Suprapubic skin (tissue), 4 donors: ENCODE data around the gene ADK. TPM values are rescaled to one million over a fixed set of nuclear protein-coding genes. Genes with fewer than 3 reads are reported as not detected.
A peak's percentile ranks its signal among the peaks of the same experiment; 100 is the strongest.
"Not testable (repeated sequence)": the region's sequence is repeated elsewhere in the genome, so short reads cannot be mapped to it uniquely, and the experiment has no call there.

Source experiments
- DNase-seq, 2 donors: peaks; one replicate each; pipeline ENCODE4 v3.0.0-alpha.2; 2019; ENCODE audit warnings: low spot score in 2 of 2
- H3K27ac ChIP-seq: fragments of 200-600 bp; sonication (generic); one replicate; pipeline ENCODE4 v1.5.1; 2019
- H3K27me3 ChIP-seq: fragments of 200-600 bp; sonication (generic); one replicate; pipeline ENCODE4 v1.5.1; 2019
- H3K36me3 ChIP-seq: fragments of 200-600 bp; sonication (generic); one replicate; pipeline ENCODE4 v1.5.1; 2019
- H3K4me1 ChIP-seq: fragments of 200-600 bp; sonication (generic); one replicate; pipeline ENCODE4 v1.5.1; 2019
- H3K4me3 ChIP-seq: fragments of 200-600 bp; sonication (generic); one replicate; pipeline ENCODE4 v1.5.1; 2019; ENCODE audit warnings: mild to moderate bottlenecking
- H3K9me3 ChIP-seq: fragments of 200-600 bp; sonication (generic); one replicate; pipeline ENCODE4 v1.5.1; 2019
- EP300 ChIP-seq: sonication (generic); formaldehyde crosslinking; IDR thresholded peaks from one replicate; pipeline ENCODE4 v1.6.1; 2017; ENCODE audit warnings: antibody characterized with exemption
- POLR2A ChIP-seq, 2 donors: fragments of 450-650 bp; IDR thresholded peaks; one replicate each; pipeline ENCODE4 v1.6.1; 2017; ENCODE audit warnings: antibody characterized with exemption in 2 of 2, mild to moderate bottlenecking in 2 of 2, moderate library complexity in 2 of 2
- POLR2AphosphoS5 ChIP-seq, 3 donors: sonication (generic); formaldehyde crosslinking; IDR thresholded peaks; one replicate each; pipeline ENCODE4 v1.6.1; 2017; ENCODE audit warnings: antibody characterized with exemption in 3 of 3
- WGBS: methylation state at CpG from one replicate; pipeline ENCODE4 v1.1.5; 2018; 5-methylcytosine and 5-hydroxymethylcytosine counted together
- total RNA-seq, 4 donors: library from RNA; depleted of rRNA; stranded (reverse); fragments of >200 nt; gene quantifications; one replicate each; pipeline ENCODE4 v1.1.0, GENCODE V29; 2016
- TF ChIP-seq, protein P1 (sequence below), 2 donors: fragments of 200-600 bp in 1 of 2; fragments of 450-650 bp in 1 of 2; sonication (generic) in 1 of 2; IDR thresholded peaks; one replicate each; pipeline ENCODE4 v1.5.1; 2016 to 2019; ENCODE audit warnings: antibody characterized with exemption in 2 of 2, mild to moderate bottlenecking in 1 of 2, moderate library complexity in 1 of 2

Gene ADK
- total RNA-seq, 4 donors from 2014 or later: 33.0 to 57.3 (median 48.0) TPM

DNA sequence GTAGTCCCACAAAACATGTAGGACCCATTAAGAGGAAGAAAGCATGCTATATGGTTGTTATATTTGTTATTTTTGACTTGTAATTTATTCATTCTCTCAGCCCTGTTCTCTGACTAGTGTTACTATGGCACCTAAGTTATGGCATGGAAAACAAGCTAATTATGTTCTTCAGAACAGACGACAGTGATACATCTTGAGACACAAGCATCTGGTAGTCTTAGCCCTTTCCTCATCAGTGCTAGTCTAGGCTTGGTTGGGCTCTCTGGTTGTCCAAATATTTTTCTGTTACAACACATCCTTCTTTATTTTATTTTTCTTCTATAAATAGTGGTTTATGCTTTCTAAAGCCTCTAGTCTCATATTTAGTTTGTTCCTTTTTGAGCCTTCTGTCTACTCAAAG, 367.0 kb downstream of the ADK start:
- no peaks in the 10 kb centered on the region for H3K4me1 ChIP-seq
- no peaks in the 10 kb centered on the region for H3K27me3 ChIP-seq
- H3K27ac ChIP-seq: no peak overlapping the region
- H3K4me3 ChIP-seq: no peak overlapping the region
- peaks cover 3% of the 10 kb centered on the region for H3K9me3 ChIP-seq
- DNase-seq: no peak
- 41% methylated on average over 1 of the region's 1 CpG for WGBS
- H3K36me3 ChIP-seq: no peaks in the 10 kb centered on the region
- TF ChIP-seq EP300 (no peak), POLR2A (IDR thresholded peaks at IDR 0.05) (no peak), POLR2AphosphoS5 (IDR thresholded peaks at IDR 0.05) (no peak)
- TF ChIP-seq, protein P1, sequence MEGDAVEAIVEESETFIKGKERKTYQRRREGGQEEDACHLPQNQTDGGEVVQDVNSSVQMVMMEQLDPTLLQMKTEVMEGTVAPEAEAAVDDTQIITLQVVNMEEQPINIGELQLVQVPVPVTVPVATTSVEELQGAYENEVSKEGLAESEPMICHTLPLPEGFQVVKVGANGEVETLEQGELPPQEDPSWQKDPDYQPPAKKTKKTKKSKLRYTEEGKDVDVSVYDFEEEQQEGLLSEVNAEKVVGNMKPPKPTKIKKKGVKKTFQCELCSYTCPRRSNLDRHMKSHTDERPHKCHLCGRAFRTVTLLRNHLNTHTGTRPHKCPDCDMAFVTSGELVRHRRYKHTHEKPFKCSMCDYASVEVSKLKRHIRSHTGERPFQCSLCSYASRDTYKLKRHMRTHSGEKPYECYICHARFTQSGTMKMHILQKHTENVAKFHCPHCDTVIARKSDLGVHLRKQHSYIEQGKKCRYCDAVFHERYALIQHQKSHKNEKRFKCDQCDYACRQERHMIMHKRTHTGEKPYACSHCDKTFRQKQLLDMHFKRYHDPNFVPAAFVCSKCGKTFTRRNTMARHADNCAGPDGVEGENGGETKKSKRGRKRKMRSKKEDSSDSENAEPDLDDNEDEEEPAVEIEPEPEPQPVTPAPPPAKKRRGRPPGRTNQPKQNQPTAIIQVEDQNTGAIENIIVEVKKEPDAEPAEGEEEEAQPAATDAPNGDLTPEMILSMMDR (IDR thresholded peaks at IDR 0.05): no peak

DNA sequence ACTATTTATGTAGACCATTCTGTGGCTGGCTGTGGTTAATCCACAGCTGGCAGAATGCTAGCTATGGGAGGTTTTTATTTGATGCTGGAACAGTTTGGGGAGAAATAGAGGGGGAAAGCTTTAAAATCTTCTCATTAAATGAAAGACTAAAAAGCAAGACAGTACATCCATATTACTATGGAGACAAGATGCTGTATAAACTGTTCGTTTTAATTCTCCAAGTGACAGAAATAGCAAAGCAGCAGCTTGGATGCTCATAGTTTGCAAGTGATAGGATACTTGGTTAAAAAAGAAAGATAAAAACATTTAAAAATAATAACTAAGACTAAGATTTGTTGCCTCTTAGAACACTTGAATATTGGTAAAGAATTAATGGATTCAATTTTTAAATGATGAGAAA, 370.5 kb downstream of the ADK start:
- Histone ChIP-seq H3K9me3 (no peaks in the 10 kb centered on the region), H3K36me3 (no peaks in the 10 kb centered on the region), H3K4me3 (no peak overlapping the region), H3K4me1 (no peaks in the 10 kb centered on the region), H3K27me3 (no peaks in the 10 kb centered on the region), H3K27ac (no peak overlapping the region)
- DNase-seq: no peak
- no peak for TF ChIP-seq EP300
- TF ChIP-seq, protein P1 (IDR thresholded peaks at IDR 0.05): no peak
- no peak for TF ChIP-seq POLR2A (IDR thresholded peaks at IDR 0.05)
- WGBS: 92% methylated on average over 1 of the region's 1 CpG

- Histone ChIP-seq H3K27me3 (no peaks in the 10 kb centered on the region), H3K27ac (no peak overlapping the region), H3K36me3 (no peaks in the 10 kb centered on the region), H3K4me1 (no peaks in the 10 kb centered on the region), H3K9me3 (no peaks in the 10 kb centered on the region), H3K4me3 (no peak overlapping the region)
- no peak for DNase-seq
- TF ChIP-seq POLR2A (IDR thresholded peaks at IDR 0.05): no peak
- 87% methylated on average over 2 of the region's 2 CpGs for WGBS
Measured at GRCh38 chr10:74523199-74523598, 372.2 kb downstream of the ADK start.

GRCh38 chr10:74525885-74526284, 374.9 kb downstream of the ADK start:
- WGBS: 96% methylated on average over 3 of the region's 3 CpGs
- H3K9me3 ChIP-seq: no peaks in the 10 kb centered on the region
- H3K27me3 ChIP-seq: no peaks in the 10 kb centered on the region
- no peaks in the 10 kb centered on the region for H3K36me3 ChIP-seq
- DNase-seq: no peak
- TF ChIP-seq POLR2AphosphoS5 (IDR thresholded peaks at IDR 0.05): no peak
- no peak for TF ChIP-seq POLR2A (IDR thresholded peaks at IDR 0.05)
- no peak for TF ChIP-seq EP300
- TF ChIP-seq, protein P1 (IDR thresholded peaks at IDR 0.05): no peak
- no peak overlapping the region for H3K27ac ChIP-seq
- no peaks in the 10 kb centered on the region for H3K4me1 ChIP-seq
- no peak overlapping the region for H3K4me3 ChIP-seq

DNA sequence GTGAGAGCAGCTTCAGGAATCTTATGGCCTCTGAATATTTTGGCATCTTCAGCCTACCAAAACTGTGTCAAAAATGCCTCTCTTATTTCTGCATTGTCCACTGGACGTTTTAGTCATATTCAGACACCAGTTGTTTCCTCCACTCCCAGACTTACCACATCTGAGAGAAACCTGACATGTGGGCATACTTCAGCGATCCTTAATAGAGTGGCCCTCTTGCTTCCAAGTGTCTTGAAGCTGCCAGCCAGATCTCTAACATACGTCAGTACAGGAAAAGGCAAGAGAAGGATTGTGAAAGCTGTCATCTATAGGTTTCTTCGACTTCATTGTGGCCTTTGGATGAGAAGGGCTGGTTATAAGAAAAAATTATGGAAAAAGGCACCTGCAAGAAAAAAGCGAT, 376.6 kb downstream of the ADK start:
- H3K27me3 ChIP-seq, H3K4me3 ChIP-seq: not testable (repeated sequence)
- WGBS: 93% methylated on average over 5 of the region's 5 CpGs

DNA sequence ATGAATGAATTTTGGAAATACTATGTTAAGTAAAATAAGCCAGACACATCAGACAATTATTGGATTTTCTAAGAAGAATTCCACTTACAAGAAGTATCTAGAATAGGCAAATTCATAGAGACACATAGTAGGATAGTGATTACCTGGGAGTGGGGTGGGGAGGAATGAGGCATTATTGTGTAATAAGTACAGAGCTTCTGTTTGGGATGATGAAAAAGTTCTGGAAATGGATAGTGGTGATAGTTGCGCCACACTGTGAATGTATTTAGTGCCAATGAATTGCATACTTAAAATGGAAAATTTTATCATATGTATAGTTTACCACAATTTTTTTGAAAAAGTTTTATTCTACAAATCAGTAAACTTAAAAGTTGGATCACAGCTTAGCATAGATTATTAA, 378.2 kb downstream of the ADK start:
- Histone ChIP-seq H3K36me3 (no peaks in the 10 kb centered on the region), H3K9me3 (no peaks in the 10 kb centered on the region), H3K27ac (no peak overlapping the region), H3K4me1 (no peaks in the 10 kb centered on the region), H3K27me3 (no peaks in the 10 kb centered on the region), H3K4me3 (no peak overlapping the region)
- TF ChIP-seq POLR2AphosphoS5 (IDR thresholded peaks at IDR 0.05): no peak
- TF ChIP-seq, protein P1 (IDR thresholded peaks at IDR 0.05): peak in 1 of 2 donors; percentile 8
- 98% methylated on average over 1 of the region's 1 CpG for WGBS
- no peak for DNase-seq

More for the DNA sequence above, 376.6 kb downstream of the ADK start:
- H3K36me3 ChIP-seq, H3K4me1 ChIP-seq, DNase-seq, H3K9me3 ChIP-seq, H3K27ac ChIP-seq: not testable (repeated sequence)
